Colonic mucosa (tissue), 4 donors: ENCODE measurements around the gene KPNB1. TPM values are rescaled to one million over a fixed set of nuclear protein-coding genes. Genes with fewer than 3 reads are reported as not detected.

ENCODE experiments used
- DNase-seq: peaks from one replicate; pipeline ENCODE4 v3.0.0-alpha.2; 2020
- H3K27ac ChIP-seq: fragments of 200-600 bp; one replicate; pipeline ENCODE4 v1.8.0; 2021
- H3K27me3 ChIP-seq: fragments of 200-600 bp; one replicate; pipeline ENCODE4 v1.8.0; 2021
- H3K36me3 ChIP-seq: fragments of 200-600 bp; one replicate; pipeline ENCODE4 v1.8.0; 2021
- H3K4me1 ChIP-seq: fragments of 200-600 bp; one replicate; pipeline ENCODE4 v1.8.0; 2021; ENCODE audit warnings: mild to moderate bottlenecking
- H3K4me3 ChIP-seq: fragments of 200-600 bp; one replicate; pipeline ENCODE4 v1.8.0; 2021
- H3K9ac ChIP-seq, 2 donors: one replicate each; pipeline ENCODE4 v1.7.0; 2013; ENCODE audit warnings: control low read depth in 2 of 2, low read depth in 2 of 2, low read length in 2 of 2
- H3K9me3 ChIP-seq: fragments of 200-600 bp; one replicate; pipeline ENCODE4 v1.8.0; 2021
- CTCF ChIP-seq: fragments of 200-600 bp; IDR thresholded peaks from one replicate; pipeline ENCODE4 v1.8.0; 2022; ENCODE audit warnings: antibody characterized with exemption, mild to moderate bottlenecking
- intact Hi-C: fragments of 100-400 bp; cut with DNase I; formaldehyde crosslinking; loops from one replicate; pipeline ENCODE4 v1.14.1; 2022
- total RNA-seq, 2 donors: library from RNA; stranded (reverse); fragmentation: NEBNext Ultra II Directional in 1 of 2; extraction: Animal tissue kit (Norgen Biotek cat#: 25700) in 1 of 2; gene quantifications; one replicate each; pipeline ENCODE4 v1.2.1, GENCODE V29; 2021
- donor health status: healthy.
- donor health status: DM: no; HTN: no; CAD: no.
- donor health status: DM: no; HTN: no; CAD: no.

KPNB1 gene
- total RNA-seq, 2 donors from 2014 or later = 247 to 356 TPM

GRCh38 chr17:47611372-47612350, 38.1 kb upstream of the KPNB1 start:
- intact Hi-C loops = loop anchor here (10.0 kb wide), 1 partner anchor 247 kb away; no protein-coding TSS in a partner anchor
- Histone ChIP-seq H3K9ac (no peak overlapping the region), H3K4me1 (no peaks in the 10 kb centered on the region), H3K4me3 (no peak overlapping the region), H3K9me3 (no peaks in the 10 kb centered on the region), H3K27me3 (no peaks in the 10 kb centered on the region), H3K27ac (no peak overlapping the region), H3K36me3 (peaks cover 12% of the 10 kb centered on the region)
- DNase-seq = no peak
- no peak for TF ChIP-seq CTCF

- Histone ChIP-seq H3K9ac (no peak overlapping the region), H3K27me3 (no peaks in the 10 kb centered on the region), H3K9me3 (no peaks in the 10 kb centered on the region), H3K4me1 (no peaks in the 10 kb centered on the region), H3K4me3 (no peak overlapping the region), H3K36me3 (peaks cover 22% of the 10 kb centered on the region), H3K27ac (no peak overlapping the region)
- no peak for DNase-seq
- intact Hi-C loops = loop anchor here (10.0 kb wide), 1 partner anchor 251 kb away; no protein-coding TSS in a partner anchor
- TF ChIP-seq CTCF = peak; percentile 58
These were observed 33.8 kb upstream of the KPNB1 start for GRCh38 chr17:47615766-47616424.

GRCh38 chr17:47618410-47618809, 31.3 kb upstream of the KPNB1 start:
- H3K36me3 ChIP-seq = peaks cover 9% of the 10 kb centered on the region

GRCh38 chr17:47620503-47621245, 29.0 kb upstream of the KPNB1 start:
- intact Hi-C loops = no loop called here
- Histone ChIP-seq H3K4me1 (no peaks in the 10 kb centered on the region), H3K27ac (no peak overlapping the region), H3K36me3 (peaks cover 9% of the 10 kb centered on the region), H3K4me3 (no peak overlapping the region), H3K27me3 (no peaks in the 10 kb centered on the region), H3K9me3 (no peaks in the 10 kb centered on the region), H3K9ac (no peak overlapping the region)
- no peak for DNase-seq
- TF ChIP-seq CTCF = no peak

More at GRCh38 chr17:47618410-47618809, 31.3 kb upstream of the KPNB1 start:
- intact Hi-C loops = loop anchor here (10.0 kb wide), 1 partner anchor 254 kb away; no protein-coding TSS in a partner anchor
- no peaks in the 10 kb centered on the region for H3K27me3 ChIP-seq
- DNase-seq = no peak
- no peaks in the 10 kb centered on the region for H3K9me3 ChIP-seq
- H3K4me1 ChIP-seq = no peaks in the 10 kb centered on the region
- H3K4me3 ChIP-seq = no peak overlapping the region
- no peak overlapping the region for H3K27ac ChIP-seq
- no peak overlapping the region for H3K9ac ChIP-seq
- no peak for TF ChIP-seq CTCF
